Stimulated activated CD4-positive, alpha-beta T cell treated with anti-CD3 and anti-CD28 coated beads, Interleukin-12 subunit alpha, Interleukin-12 subunit beta, amount 100 ng/mL, for 4 hours (primary cell): ENCODE measurements around the gene ERCC6L.

Experiments
- DNase-seq: peaks from one replicate; pipeline ENCODE4 v3.0.0-alpha.2; 2020

ERCC6L gene, protein sequence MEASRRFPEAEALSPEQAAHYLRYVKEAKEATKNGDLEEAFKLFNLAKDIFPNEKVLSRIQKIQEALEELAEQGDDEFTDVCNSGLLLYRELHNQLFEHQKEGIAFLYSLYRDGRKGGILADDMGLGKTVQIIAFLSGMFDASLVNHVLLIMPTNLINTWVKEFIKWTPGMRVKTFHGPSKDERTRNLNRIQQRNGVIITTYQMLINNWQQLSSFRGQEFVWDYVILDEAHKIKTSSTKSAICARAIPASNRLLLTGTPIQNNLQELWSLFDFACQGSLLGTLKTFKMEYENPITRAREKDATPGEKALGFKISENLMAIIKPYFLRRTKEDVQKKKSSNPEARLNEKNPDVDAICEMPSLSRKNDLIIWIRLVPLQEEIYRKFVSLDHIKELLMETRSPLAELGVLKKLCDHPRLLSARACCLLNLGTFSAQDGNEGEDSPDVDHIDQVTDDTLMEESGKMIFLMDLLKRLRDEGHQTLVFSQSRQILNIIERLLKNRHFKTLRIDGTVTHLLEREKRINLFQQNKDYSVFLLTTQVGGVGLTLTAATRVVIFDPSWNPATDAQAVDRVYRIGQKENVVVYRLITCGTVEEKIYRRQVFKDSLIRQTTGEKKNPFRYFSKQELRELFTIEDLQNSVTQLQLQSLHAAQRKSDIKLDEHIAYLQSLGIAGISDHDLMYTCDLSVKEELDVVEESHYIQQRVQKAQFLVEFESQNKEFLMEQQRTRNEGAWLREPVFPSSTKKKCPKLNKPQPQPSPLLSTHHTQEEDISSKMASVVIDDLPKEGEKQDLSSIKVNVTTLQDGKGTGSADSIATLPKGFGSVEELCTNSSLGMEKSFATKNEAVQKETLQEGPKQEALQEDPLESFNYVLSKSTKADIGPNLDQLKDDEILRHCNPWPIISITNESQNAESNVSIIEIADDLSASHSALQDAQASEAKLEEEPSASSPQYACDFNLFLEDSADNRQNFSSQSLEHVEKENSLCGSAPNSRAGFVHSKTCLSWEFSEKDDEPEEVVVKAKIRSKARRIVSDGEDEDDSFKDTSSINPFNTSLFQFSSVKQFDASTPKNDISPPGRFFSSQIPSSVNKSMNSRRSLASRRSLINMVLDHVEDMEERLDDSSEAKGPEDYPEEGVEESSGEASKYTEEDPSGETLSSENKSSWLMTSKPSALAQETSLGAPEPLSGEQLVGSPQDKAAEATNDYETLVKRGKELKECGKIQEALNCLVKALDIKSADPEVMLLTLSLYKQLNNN

DNA sequence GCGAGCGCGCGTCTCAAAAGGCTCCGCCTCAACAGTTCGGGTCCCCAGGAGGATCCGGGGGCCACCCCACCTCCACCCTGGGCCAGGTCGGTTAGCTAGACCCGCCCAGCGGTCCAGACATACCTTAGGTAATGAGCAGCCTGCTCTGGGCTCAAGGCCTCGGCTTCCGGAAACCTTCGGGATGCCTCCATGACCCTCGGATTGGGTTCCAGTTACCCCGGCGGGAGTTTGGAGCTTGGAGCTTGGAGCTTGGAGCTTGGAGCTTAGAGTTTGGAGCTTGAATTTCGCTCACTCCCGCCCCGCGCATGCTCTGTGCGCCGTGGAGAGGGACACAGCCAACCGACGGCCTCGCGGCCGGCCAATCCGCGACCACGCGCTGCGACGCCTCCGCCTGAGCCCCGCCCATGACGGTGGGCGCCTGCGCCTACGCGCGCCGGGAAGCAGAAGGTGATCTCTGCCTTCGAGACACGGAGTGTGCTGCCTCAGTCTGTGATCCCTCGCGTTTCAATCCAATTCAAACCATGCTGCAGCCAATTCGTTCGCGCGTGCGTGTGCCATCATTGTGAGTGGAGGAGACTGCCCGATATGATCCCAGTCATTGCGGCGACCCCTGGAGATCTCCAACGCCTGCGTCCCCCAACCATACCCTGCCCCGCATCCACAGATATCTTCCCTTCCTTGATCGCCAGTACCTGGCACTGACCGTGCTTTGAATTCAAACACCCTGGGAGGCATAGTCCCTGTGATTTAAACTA is at the start of gene ERCC6L:
Gene ERCC6L, minus strand, starts transcription at position 307 of the 755 bp plus-strand sequence. Its CDS starts 116 bp downstream, at position 191.
- peak; percentile 78 for DNase-seq

DNA sequence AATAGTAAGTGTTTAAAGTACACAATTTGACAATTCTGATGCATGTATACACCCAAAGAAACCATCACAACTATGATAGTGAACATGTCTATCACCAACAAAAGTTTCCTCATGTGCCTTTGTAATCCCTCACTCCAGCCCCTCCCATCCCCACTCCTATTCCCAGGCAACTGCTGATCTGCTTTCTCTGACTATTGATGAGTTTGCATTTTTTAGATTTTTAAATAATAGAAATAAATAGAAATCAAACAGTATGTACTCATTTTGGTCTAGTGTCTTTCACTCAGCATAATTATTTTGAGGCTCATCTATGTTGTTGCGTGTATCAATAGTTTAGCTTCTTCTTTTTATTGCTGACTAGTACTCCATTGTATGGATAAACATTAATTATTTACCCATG is 43.5 kb upstream of the ERCC6L start:
- no peak for DNase-seq

DNA sequence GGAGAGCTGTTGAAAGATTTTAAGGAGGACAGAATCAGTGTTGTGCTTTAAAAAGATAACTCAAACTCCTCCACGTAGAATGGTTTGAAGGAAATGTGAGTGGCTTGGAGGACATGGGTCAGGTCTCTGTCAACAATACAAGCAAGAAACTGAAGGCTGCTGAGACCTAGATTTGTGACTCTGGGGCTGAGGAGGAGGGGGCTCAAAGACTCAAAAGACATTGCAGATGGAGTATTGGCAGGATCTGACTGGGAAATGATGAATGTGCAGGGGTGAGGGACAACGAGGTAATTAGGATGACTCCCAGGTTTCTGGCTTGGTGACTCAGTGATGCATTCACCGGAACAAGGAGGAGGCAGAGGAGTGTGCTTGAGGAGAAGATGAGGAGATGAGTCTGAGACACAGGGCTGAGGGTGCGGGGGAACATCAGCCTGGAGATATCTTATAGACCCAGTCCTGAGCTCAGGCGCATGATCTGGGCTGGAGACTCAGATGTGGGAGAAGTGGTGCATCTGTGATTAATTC is 41.6 kb upstream of the ERCC6L start:
- DNase-seq, result no peak

DNA sequence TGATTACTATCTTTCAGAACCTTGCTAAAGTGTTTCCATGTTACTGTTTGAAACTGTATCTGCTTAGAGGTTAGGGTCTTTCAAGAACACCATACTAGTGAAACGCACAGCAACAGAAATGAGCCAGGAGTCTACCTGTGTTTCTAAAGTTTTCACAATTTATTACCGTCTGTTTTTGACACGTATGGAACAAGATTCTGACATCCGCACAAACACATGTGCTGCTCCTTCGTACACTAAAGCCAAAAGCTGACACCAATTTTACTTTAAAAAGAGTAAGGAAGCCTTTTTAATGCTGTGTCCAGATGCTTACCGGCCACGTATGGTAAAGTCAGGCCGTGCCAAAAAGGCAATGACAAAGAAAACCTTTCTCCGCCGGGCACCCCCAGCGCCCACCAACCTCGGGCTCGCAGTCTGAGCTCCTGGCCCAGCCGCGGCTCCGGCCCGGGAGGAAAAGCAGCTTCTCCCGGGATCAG is 37.7 kb upstream of the ERCC6L start:
- no peak for DNase-seq

DNA sequence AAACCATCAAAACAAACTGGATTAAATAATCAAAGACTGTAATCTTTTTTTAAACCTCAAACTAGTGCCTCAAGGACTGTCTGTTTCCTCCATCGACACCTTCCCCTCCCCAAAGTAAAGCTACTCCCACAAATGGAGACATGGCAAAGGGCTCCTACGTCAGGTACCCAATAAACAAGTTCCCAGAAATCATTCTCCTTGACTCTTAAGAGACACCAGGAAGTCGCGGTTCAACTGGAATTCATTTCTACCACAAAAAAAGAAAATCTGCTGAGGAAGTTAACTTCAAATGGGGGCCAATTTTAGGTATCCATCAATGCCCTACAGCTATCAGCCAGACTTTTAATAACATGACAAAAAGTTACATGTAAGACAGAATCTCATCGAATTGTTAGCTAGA is 35.7 kb upstream of the ERCC6L start:
- DNase-seq, result no peak

DNA sequence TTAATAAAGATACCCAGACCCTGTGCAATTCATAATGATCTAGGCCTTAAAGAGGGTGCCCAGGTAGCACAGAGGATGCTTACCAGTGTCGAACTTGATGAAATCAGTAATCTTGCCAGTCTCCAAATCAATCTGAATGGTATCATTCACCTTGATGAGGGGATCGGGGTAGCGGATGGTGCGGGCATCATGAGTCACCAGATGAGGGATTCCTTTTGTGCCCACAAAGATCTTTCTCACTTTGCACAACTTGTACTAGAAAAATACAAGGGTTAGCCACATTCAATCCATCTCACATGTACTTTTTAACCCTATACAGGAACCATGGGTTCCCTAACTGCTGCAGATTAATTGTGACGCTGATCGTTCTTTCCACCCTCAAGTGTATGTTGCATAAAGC is 34.9 kb upstream of the ERCC6L start:
- no peak for DNase-seq

DNA sequence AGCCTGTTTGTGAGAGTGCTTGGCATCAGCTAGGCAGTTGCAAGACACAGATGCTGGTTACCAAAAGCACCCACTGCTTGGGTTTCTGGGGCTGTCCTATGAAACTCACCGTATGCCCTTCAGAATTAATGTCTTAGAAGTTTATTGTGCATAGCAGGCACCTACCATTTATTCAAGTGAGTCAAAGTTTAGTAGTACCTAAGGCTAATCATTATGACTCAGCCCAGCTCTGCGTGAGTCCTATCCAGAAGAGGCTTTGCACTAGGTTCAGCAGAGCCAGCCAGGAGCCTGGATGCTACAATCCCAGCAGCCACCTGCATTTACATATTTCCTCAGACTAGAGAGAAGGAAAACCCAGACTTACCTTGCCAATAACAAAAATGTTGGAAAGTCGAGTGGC is 34.0 kb upstream of the ERCC6L start:
- no peak for DNase-seq

DNA sequence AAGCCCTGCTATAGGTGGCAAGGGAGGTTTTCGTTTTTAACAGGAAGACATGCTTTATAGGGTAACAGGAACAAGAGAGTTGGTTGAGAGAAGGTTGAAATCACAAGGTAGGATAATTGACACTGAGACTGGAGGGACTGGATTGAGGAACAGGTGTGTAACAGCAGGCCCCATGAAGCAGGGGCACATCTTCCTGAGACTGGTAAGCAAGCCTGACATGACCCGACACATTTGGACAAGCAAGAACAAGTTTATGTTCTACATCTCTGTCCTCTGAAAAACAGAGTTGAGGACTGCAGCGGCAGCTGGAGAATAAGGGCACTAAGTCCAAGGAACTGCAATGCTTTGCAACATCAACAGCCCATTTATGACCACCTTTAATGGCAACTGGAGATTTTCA is 33.0 kb upstream of the ERCC6L start:
- no peak for DNase-seq

DNA sequence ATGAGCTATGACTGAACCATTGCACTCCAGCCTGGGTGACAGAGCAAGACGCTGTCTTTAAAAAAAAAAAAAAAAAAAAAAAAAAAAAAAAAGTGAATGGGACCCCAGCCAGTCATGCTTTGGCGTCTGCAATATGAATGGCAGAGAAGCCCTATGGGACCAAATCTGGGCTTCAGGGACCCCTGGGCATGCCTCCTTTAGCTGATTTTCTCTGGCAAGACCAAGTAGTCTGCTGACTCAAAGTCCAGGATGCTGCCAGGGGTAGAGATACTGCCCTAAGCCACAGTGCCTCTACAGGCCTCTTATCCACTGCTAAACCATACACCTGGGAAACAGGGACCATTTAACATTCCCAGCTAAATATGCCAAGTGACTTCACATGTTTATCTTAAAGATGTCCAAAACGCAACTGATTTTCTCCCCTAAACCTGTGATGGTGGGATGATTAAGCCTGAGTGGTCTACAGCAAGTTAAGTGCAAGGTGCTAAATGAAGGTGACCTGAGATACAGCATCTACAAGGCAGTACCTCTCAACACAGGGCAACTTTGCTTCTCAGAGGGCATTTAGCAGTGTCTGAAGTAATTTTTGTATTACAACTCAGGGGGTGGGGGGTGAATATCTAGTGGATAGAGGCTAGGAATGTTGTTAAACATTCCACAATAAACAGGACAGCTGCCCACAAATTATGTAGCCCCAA is 32.4 kb upstream of the ERCC6L start:
- no peak for DNase-seq

DNA sequence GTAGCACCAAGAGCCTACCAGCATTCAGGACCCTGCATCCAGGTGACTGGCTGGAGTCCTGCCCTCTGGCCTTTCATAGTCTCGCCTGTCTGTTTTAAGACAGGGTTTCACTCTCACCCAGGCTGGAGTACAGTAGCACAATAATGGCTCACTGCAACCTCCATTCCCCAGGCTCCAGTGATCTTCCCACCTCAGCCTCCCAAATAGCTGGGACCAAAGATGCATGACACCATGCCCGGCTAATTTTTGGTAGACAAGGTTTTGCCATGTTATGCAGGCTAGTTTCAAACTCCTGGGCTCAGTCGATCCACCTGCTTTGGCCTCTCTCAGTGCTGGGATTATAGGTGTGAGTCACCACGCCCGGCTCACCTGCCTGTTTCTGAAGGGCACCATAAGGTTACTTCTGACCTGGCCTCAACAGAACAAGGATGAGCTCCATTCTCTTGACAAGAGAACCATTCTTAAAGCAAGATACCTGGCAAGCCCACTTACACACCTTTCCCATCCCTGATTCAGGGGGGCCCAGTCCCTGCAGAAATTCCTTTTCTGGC is 31.6 kb upstream of the ERCC6L start:
- DNase-seq, result no peak

DNA sequence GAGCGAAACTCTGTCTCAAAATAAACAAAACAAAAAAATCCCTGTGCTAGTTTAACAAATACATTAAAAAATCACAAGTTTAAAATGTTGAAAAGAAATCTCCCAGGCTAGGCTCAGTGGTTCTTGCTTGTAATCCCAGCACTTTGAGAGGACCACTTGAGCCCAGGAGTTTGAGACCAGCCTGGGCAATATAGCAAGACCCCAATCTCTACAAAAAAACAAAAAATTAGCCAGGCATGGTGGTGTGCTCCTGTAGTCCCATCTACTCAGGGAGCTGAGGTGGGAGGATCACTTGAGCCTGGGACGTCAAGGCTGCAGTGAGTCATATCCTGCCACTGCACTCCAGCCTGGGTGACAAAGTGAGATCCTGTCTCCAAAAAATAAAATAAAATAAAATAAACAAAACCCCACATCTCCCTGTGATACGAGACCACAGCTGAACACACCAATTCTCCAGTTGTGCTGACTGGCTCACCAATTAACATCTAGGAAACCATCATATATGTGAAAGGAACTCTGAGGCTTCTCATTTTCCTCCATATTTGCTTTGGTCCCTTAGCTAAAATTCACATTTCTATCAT is 30.9 kb upstream of the ERCC6L start:
- no peak for DNase-seq

DNA sequence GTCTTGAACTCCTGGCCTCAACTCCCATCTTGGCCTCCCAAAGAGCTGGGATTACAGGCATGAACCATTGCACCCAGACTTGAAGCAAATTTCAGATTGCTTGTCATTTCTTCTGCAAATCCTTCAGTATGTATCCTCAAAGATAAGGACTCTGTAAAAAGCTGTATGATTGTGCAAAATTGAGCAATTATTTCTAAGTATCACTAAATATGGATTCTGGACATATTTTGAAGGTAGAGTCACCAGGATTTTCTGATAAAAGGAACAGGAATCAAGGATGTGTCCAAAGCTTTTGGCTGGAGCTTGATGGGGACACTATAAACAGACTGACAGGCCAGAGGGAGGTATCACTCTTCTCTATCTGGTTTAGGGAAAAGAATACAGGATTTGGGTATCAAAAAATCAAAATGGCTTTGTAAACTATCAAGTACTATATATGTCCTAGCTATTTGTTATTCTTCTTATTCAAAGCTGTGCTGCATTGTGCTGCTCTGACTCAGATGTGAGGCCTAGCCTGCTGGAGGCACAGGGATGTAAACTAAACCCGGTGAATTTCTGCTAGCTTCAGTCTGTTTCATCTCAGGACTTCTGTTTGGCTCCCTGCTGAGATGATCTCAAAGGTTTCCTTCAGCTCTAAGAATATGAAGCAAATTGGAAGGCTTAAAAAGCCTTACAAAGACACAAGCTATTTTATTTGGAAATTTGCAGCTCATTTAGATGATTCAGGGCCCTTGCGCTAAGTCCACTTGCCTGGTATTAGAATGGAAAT is 30.0 kb upstream of the ERCC6L start:
- DNase-seq, result no peak

DNA sequence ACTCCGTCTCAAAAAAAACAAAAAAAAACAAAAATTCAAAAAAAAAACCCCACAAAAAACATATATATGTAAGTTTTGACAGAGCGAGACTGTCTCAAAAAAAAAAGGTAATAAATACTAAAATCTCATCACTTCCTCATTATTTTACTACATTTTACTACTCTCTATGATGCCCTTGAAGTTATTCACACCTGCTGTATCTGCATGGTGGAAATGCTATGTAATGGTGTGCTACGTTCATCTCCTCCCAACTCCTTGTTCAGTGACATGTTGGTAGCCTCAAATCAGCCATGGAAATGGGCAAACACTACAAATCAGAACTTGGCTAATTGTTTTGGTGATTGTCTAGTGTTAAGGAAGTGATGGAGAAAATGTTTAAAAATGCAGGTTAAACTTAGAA is 26.4 kb upstream of the ERCC6L start:
- no peak for DNase-seq

DNA sequence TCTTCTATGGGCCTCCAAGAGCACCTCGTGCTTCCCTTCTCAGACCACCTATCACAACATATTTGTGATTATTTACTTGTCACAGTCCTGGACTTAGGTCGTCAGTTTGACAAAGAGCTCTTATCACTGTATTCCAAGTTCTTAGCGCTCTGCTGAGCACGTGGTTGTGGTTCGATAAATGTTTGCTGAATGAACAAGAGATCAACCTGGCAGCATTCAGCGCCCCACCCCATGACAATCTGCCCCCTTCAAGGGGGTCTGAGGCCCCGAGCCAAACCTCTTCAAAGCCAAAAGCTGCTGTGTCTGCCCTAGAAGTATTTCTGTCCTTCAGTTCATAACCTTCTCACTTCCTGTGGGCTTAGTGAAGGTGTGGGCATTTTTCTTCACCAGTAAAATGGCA is 23.2 kb upstream of the ERCC6L start:
- no peak for DNase-seq

DNA sequence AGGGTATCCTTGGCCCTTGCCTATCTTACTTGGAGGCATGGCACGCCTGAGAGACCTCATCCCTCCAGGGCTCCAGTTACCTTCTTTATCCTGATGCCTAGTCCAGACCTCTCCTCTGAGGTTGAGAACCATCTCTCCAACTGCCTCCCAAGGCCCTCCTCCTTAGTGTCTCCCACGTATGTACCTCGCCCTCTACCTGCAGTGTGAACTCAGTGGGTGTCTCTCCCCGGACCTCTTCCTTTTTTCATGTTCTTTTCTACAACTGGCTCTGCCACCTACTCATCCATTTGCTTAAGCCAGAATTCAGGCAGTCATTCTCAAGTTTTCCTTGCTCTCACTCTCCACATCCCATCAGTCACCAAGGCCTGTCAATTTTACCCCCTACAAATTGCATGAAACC is 21.6 kb upstream of the ERCC6L start:
- no peak for DNase-seq

DNA sequence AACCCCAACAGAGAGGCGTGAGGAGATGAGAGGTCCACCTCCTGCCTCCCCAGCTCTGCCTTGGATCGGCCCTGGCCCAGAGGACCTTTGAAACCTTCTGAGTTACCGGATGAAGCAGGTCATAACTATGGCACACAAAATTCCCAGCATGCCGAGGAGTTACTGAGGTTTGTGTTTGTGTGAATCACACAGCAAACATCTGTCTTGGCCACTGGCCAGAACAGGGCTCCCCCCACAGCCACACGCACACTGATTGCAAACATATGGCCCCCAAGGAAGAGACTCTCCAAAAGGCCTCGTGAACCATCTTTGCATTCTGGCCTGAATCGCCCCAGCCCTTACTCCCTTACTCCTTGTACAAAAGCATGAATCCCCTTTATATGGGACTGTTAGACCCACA is 19.3 kb upstream of the ERCC6L start:
- DNase-seq, result no peak

DNA sequence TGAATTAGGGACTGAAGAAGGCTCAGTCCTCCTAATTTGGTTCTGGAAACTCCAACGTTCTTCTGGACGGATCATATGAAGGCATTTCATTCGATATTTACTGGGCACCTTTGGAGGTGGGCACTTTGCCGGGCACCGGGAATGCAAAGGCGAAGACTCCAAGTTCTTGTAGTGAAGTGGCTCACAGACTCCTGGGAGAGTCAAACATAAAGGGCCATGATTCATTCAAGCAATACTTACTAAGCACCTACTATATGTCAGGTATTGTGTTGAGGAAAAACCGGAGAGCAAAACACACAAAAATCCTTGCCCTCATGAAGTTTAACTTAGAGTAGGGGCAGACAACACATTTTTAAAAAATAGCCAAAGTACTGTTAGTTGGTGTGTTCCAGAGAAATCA is 17.0 kb upstream of the ERCC6L start:
- no peak for DNase-seq

DNA sequence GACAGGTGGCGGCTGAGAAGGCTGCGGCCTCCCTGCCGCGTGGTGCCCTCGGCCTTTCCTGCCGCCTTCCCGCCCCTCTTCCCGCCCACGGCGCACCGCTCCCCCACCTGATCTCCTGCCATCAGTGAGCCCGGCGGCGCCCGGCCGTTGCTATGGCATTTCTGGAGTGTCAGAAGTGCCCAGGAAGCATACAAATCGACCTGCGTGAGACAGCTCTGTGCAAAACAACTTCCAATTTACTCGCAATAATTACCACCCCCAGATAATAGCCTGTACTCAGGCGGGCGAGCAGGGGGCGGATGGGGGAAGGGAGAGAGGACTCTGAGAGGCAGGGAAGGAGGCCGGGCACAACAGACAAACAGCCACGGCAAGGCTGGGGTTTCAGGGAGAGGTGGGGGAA is 16.6 kb upstream of the ERCC6L start:
- DNase-seq, result no peak

DNA sequence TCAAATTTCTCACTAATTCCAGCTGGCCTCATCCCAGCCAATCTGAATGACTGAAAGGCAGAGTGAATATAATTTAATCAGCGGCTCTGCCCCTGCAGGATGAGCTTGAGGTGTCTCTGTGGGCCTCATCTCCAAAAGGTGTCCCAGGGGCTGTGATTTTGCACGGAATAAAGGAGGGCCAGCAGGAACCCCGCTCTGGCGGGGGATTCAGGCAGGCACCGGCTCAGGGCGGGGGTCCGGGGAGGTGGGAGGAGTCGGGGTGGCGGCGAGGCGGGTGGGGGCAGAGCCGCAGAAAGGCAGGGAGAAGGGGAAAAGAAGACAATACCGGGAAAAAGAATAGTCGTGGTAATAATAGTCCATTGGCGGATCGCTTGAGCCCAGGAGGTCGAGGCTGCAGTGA is 16.0 kb upstream of the ERCC6L start:
- DNase-seq, result no peak

DNA sequence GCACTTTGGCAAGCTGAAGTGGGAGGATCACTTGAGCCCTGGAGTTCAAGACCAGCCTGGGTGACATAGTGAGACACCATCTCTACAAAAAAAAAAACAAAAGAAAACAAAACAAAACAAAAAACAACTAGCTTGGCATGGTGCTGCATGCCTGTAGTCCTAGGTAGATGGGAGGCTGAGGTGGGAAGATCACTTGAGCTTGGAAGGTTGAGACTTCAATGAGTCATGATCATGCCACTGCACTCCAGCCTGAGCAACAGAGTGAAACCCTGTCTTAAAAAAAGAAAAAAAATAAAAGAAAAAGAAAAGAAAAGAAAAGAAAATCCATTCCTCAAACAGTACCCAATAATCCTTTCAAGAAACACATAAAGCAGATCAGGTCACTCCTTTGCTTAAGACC is 14.9 kb upstream of the ERCC6L start:
- no peak for DNase-seq
